Lower lobe of right lung (tissue), 2 donors: ENCODE results near the gene LRTM2. TPM values are rescaled to one million over a fixed set of nuclear protein-coding genes. Genes with fewer than 3 reads are reported as not detected.

ENCODE experiments used
- ATAC-seq, 2 donors: fragments of 200-7000 bp; cut with Tn5 transposase; one replicate each; pipeline ENCODE4 v1.9.1; 2020 to 2022; ENCODE audit warnings: mild to moderate bottlenecking in 2 of 2, moderate library complexity in 2 of 2
- DNase-seq: peaks from one replicate; pipeline ENCODE4 v3.0.0-alpha.2; 2020
- H3K27ac ChIP-seq: fragments of 200-600 bp; one replicate; pipeline ENCODE4 v1.8.0; 2022
- H3K27me3 ChIP-seq: fragments of 200-600 bp; one replicate; pipeline ENCODE4 v1.8.0; 2022; ENCODE audit warnings: low read depth
- H3K36me3 ChIP-seq: fragments of 200-600 bp; one replicate; pipeline ENCODE4 v1.8.0; 2022; ENCODE audit warnings: mild to moderate bottlenecking
- H3K4me1 ChIP-seq: fragments of 200-600 bp; one replicate; pipeline ENCODE4 v1.8.0; 2022
- H3K4me3 ChIP-seq: fragments of 200-600 bp; one replicate; pipeline ENCODE4 v1.8.0; 2022; ENCODE audit warnings: mild to moderate bottlenecking
- H3K9me3 ChIP-seq: fragments of 200-600 bp; one replicate; pipeline ENCODE4 v1.8.0; 2022
- intact Hi-C: fragments of 100-400 bp; cut with DNase I; formaldehyde crosslinking; loops from one replicate; pipeline ENCODE4 v1.11.0; 2022
- total RNA-seq: library from RNA; stranded (reverse); fragmentation: NEBNext Ultra II Directional; extraction: Animal tissue kit (Norgen Biotek cat#: 25700); gene quantifications from one replicate; pipeline ENCODE4 v1.2.1, GENCODE V29; 2021
- TF ChIP-seq, protein P1 (sequence below): fragments of 200-600 bp; IDR thresholded peaks from one replicate; pipeline ENCODE4 v1.8.0; 2022; ENCODE audit warnings: antibody characterized with exemption, mild to moderate bottlenecking
- donor health status: DM: no; HTN: yes; CAD: no; lungs with severe emphysema.

LRTM2 gene
- total RNA-seq, 1 donor from 2014 or later: not detected

DNA sequence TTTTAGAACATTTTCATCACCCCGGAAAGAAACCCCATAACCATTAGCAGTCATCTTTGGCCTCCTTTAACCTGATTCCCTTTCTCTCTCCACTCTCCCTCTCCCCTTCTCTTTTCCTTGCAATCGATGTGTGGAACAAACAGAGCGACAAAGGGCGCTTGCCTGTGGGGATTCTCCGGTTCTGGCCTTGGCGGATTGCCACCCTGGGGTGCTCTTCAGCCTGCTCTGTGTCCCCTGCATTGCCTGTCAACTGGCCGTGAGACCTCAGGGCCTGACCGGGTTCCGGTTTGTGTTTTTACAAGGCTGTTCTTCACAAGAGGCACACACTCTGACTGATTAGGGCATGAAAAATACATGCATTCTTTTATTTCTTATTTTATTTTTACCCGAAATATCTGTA lies 27.8 kb downstream of the LRTM2 start:
- intact Hi-C loops: no loop called here
- no peak for DNase-seq
- Histone ChIP-seq H3K27me3 (peaks cover 12% of the 10 kb centered on the region), H3K27ac (no peak overlapping the region), H3K4me3 (no peak overlapping the region), H3K9me3 (no peaks in the 10 kb centered on the region), H3K4me1 (no peaks in the 10 kb centered on the region), H3K36me3 (no peaks in the 10 kb centered on the region)
- TF ChIP-seq, protein P1, sequence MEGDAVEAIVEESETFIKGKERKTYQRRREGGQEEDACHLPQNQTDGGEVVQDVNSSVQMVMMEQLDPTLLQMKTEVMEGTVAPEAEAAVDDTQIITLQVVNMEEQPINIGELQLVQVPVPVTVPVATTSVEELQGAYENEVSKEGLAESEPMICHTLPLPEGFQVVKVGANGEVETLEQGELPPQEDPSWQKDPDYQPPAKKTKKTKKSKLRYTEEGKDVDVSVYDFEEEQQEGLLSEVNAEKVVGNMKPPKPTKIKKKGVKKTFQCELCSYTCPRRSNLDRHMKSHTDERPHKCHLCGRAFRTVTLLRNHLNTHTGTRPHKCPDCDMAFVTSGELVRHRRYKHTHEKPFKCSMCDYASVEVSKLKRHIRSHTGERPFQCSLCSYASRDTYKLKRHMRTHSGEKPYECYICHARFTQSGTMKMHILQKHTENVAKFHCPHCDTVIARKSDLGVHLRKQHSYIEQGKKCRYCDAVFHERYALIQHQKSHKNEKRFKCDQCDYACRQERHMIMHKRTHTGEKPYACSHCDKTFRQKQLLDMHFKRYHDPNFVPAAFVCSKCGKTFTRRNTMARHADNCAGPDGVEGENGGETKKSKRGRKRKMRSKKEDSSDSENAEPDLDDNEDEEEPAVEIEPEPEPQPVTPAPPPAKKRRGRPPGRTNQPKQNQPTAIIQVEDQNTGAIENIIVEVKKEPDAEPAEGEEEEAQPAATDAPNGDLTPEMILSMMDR: no peak
- ATAC-seq: no peak

DNA sequence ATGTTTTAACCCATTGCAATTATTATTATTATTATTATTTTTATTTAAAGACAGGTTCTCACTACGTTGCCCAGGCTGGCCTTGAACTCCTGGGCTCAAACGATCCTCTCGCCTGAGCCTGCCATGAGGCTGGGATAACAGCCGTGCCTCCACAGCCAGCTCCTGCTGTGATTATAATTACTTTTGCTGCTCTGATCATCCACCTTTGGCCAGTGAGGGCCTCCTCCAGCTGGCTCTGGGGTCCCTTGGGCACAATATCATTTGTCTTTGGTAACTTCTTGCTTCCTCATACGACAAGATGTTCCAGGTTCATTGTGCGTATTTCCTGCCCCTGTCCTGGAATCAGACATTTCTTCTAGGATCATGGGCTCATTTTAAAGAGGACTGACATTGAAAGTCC lies 28.4 kb downstream of the LRTM2 start:
- DNase-seq (no peak), ATAC-seq (no peak)
- Histone ChIP-seq H3K4me3 (no peak overlapping the region), H3K9me3 (no peaks in the 10 kb centered on the region), H3K36me3 (no peaks in the 10 kb centered on the region), H3K27me3 (peaks cover 12% of the 10 kb centered on the region), H3K4me1 (no peaks in the 10 kb centered on the region), H3K27ac (no peak overlapping the region)
- intact Hi-C loops: no loop called here
- TF ChIP-seq, protein P1: no peak

DNA sequence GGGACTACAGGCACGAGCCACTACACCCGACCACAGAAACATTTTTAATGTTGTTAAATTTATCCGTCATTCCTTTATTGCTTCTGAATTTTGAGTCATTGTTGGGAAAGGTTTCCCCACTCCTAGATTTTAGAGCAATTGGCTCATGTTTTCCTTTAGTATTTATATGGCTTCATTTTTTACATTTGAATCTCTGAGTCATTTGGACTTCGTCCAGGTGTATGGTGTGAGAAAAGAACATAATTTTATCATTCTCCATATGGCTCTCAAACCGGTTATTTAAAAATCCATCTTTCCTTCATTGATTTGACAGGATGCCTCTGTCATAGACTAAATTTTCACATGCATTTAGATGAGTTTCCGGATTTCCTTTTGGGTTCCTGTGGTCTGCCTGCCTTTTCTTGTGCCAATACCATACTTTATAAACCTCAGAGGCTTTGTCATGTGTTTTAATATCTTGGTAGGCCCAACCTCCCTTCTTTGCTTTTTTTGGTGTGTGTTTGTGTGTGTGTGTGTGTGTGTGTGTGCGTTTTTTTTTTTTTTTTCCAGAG lies 30.9 kb downstream of the LRTM2 start:
- TF ChIP-seq, protein P1: no peak

DNA sequence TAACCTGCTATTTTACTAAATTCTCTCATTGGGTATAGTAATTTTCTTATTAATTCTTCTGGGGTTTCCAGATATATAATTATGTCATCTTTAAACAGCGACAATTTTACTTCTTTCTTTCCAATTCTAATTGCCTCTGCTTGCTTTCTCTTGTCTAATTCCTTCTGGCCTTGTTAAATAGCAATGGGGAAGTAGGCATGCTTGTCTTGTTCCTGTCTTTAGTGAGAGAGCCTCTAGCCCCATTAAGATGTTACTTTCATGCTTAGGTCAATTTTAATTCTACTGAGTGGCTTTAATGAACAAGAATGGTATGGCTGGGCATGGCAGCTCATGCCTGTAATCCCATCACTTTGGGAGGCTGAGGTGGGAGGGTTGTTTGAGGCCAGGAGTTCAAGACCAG lies 31.7 kb downstream of the LRTM2 start:
- intact Hi-C loops: no loop called here
- no peaks in the 10 kb centered on the region for H3K36me3 ChIP-seq

More for the DNA sequence above, 30.9 kb downstream of the LRTM2 start:
- DNase-seq (no peak), ATAC-seq (no peak)
- peaks cover 6% of the 10 kb centered on the region for H3K27me3 ChIP-seq
- no peak overlapping the region for H3K27ac ChIP-seq
- no peak overlapping the region for H3K4me3 ChIP-seq
- no peaks in the 10 kb centered on the region for H3K36me3 ChIP-seq
- peaks cover 6% of the 10 kb centered on the region for H3K9me3 ChIP-seq
- intact Hi-C loops: no loop called here
- H3K4me1 ChIP-seq: no peaks in the 10 kb centered on the region

DNA sequence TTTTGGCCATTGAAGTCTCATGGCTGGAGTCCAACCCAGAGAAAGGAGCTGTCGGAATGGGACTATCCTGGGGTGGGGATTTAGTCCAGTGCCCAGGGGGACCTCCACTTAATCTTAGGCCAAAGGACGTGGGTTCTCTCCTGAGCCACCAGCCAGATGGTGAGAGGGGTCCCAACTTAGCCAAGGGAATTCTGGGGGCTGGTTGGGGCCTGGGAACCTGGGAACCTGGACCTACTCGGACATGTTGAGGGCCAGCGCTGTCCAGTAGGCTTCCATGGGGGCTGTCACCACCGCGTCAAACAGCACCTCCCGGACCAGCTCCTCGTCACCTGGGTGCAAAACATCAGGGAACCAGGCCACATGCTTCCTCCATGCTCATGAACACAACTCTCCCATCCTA lies 33.4 kb downstream of the LRTM2 start:
- Histone ChIP-seq H3K27ac (no peak overlapping the region), H3K9me3 (peaks cover 6% of the 10 kb centered on the region), H3K4me3 (no peak overlapping the region), H3K36me3 (no peaks in the 10 kb centered on the region), H3K27me3 (peaks cover 3% of the 10 kb centered on the region), H3K4me1 (no peaks in the 10 kb centered on the region)
- no peak for ATAC-seq
- TF ChIP-seq, protein P1: no peak
- intact Hi-C loops: no loop called here
- DNase-seq: no peak

More for the DNA sequence above, 31.7 kb downstream of the LRTM2 start:
- H3K27me3 ChIP-seq: no peaks in the 10 kb centered on the region
- H3K4me3 ChIP-seq: no peak overlapping the region
- TF ChIP-seq, protein P1: no peak
- ATAC-seq: no peak
- no peak overlapping the region for H3K27ac ChIP-seq
- DNase-seq: no peak
- H3K4me1 ChIP-seq: no peaks in the 10 kb centered on the region
- H3K9me3 ChIP-seq: peaks cover 6% of the 10 kb centered on the region
